Ascending aorta (tissue), 2 donors: ENCODE data around the gene CHST11. TPM values are rescaled to one million over a fixed set of nuclear protein-coding genes. Genes with fewer than 3 reads are reported as not detected.

Experiments
- DNase-seq, 2 donors: peaks; one replicate each; pipeline ENCODE4 v3.0.0-alpha.2; 2019; ENCODE audit warnings: low spot score in 2 of 2
- H3K27ac ChIP-seq, 2 donors: fragments of 200-600 bp; sonication (generic); one replicate each; pipeline ENCODE4 v1.5.1; 2016 to 2017; ENCODE audit warnings: mild to moderate bottlenecking in 1 of 2
- H3K27me3 ChIP-seq: fragments of 200-600 bp; sonication (generic); one replicate; pipeline ENCODE4 v1.5.1; 2017
- H3K36me3 ChIP-seq, 2 donors: fragments of 200-600 bp; sonication (generic); one replicate each; pipeline ENCODE4 v1.5.1; 2016
- H3K4me1 ChIP-seq, 2 donors: fragments of 200-600 bp; sonication (generic); one replicate each; pipeline ENCODE4 v1.5.1; 2016 to 2017; ENCODE audit warnings: mild to moderate bottlenecking in 1 of 2
- H3K4me3 ChIP-seq, 2 donors: fragments of 200-600 bp; sonication (generic); one replicate each; pipeline ENCODE4 v1.5.1; 2016 to 2017; ENCODE audit warnings: mild to moderate bottlenecking in 1 of 2
- H3K9me3 ChIP-seq, 2 donors: fragments of 200-600 bp; sonication (generic); one replicate each; pipeline ENCODE4 v1.5.1; 2016
- intact Hi-C: fragments of 100-400 bp; cut with DNase I; formaldehyde crosslinking; loops from one replicate; pipeline ENCODE4 v1.15.1; 2023
- total RNA-seq: library from RNA; depleted of rRNA; stranded (reverse); fragments of >200 nt; gene quantifications from one replicate; pipeline ENCODE4 v1.1.0, GENCODE V29; 2016
- TF ChIP-seq, protein P1 (sequence below), 3 experiments: fragments of 200-600 bp in 2 of 3; fragments of 450-650 bp in 1 of 3; sonication (generic) in 2 of 3; IDR thresholded peaks; one replicate each; pipeline ENCODE4 v1.5.1; 2016 to 2019; ENCODE audit warnings: antibody characterized with exemption in 3 of 3, mild to moderate bottlenecking in 1 of 3, moderate library complexity in 1 of 3

CHST11 gene
- total RNA-seq, 1 donor from 2014 or later: 63.2 TPM

DNA sequence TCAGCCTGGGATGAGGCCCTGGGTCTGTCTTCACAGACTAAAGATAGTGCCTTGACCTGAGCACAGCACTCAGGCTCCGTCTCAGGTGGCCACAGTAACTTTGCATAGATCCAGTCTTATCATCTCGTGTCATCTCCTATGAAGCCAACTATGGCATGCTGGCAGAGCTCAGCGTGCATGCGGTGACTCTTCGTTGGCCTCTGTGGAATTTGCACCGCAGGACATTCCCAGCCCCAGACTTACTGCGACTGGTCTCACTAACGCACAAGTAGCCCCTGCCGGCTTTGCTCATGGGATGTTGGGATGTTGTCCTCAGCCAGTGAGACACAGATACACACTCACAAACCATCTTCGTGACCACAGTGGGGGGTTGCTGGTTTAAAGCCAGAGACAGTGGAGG, 199.6 kb downstream of the CHST11 start:
- TF ChIP-seq, protein P1, sequence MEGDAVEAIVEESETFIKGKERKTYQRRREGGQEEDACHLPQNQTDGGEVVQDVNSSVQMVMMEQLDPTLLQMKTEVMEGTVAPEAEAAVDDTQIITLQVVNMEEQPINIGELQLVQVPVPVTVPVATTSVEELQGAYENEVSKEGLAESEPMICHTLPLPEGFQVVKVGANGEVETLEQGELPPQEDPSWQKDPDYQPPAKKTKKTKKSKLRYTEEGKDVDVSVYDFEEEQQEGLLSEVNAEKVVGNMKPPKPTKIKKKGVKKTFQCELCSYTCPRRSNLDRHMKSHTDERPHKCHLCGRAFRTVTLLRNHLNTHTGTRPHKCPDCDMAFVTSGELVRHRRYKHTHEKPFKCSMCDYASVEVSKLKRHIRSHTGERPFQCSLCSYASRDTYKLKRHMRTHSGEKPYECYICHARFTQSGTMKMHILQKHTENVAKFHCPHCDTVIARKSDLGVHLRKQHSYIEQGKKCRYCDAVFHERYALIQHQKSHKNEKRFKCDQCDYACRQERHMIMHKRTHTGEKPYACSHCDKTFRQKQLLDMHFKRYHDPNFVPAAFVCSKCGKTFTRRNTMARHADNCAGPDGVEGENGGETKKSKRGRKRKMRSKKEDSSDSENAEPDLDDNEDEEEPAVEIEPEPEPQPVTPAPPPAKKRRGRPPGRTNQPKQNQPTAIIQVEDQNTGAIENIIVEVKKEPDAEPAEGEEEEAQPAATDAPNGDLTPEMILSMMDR (IDR thresholded peaks at IDR 0.05): no peak
- no peak for DNase-seq
- Histone ChIP-seq H3K9me3 (no peaks in the 10 kb centered on the region), H3K27ac (no peak overlapping the region), H3K27me3 (no peaks in the 10 kb centered on the region), H3K4me1 (peaks cover 0 to 8% of the 10 kb centered on the region in 2 donors), H3K36me3 (no peaks in the 10 kb centered on the region), H3K4me3 (no peak overlapping the region)
- intact Hi-C loops: no loop called here

DNA sequence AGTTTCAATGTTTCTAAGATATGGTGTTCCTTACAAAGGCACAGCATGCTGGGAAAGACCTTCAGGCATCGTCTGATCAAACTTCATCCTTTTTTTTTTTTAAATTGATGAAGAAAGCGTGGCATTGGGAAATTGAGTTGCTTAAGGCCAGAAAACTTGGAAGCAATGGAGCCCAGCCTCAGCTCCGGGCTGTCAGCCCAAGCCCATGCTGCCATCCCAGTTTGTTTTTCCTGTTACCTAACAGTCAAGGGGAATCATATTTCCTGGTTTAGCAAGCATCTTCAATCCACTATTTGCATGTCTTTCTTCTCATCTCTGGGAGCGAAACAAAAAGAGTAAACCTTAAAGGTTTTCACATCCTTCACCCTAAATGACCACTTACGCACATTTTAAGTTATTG, 200.2 kb downstream of the CHST11 start:
- Histone ChIP-seq H3K27me3 (no peaks in the 10 kb centered on the region), H3K27ac (no peak overlapping the region)
- intact Hi-C loops: no loop called here

DNA sequence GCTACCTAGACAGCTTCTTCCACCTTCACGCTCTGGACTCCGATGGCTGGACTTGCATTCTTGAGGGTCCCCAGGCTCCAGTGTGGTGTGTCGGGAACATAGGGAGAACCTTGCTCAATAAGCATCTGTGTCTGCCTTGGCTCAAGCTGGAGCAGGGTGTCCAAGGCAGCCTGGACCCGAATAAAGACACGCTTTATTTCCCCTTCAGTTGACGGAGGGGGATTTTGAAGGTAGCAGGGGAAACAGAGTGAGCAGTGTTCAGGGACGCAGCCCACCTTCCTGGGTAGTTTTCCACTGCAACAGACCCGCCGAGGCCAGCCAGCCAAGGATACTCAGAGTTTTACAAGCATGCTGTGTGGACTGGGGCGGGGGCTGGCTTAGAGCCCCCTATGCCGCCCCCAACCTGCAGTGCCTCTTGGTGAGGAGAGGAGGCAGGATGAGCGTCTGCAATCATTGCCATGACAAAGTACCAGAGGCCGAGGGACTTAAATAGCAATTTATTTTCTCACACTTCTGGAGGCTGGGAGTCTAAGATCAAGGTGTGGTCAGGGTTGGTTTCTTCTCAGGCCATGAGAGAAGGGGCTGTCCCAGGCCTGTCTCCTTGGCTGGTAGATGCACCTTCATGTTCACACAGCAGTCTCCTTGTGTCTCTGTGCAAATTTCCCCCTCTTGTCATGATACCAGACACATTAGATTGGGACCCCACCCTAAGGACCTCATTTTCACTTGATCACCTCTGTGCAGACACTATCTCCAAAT, 201.2 kb downstream of the CHST11 start:
- no peaks in the 10 kb centered on the region for H3K9me3 ChIP-seq
- H3K4me3 ChIP-seq: no peak overlapping the region
- intact Hi-C loops: no loop called here
- DNase-seq: no peak
- TF ChIP-seq, protein P1 (IDR thresholded peaks at IDR 0.05): no peak
- no peak overlapping the region for H3K27ac ChIP-seq
- H3K4me1 ChIP-seq: peaks cover 0 to 8% of the 10 kb centered on the region in 2 donors
- no peaks in the 10 kb centered on the region for H3K36me3 ChIP-seq
- H3K27me3 ChIP-seq: no peaks in the 10 kb centered on the region

More for the DNA sequence above, 200.2 kb downstream of the CHST11 start:
- no peaks in the 10 kb centered on the region for H3K36me3 ChIP-seq
- no peak for DNase-seq
- TF ChIP-seq, protein P1 (IDR thresholded peaks at IDR 0.05): no peak
- H3K4me1 ChIP-seq: peaks cover 0 to 8% of the 10 kb centered on the region in 2 donors
- H3K4me3 ChIP-seq: no peak overlapping the region
- H3K9me3 ChIP-seq: no peaks in the 10 kb centered on the region

DNA sequence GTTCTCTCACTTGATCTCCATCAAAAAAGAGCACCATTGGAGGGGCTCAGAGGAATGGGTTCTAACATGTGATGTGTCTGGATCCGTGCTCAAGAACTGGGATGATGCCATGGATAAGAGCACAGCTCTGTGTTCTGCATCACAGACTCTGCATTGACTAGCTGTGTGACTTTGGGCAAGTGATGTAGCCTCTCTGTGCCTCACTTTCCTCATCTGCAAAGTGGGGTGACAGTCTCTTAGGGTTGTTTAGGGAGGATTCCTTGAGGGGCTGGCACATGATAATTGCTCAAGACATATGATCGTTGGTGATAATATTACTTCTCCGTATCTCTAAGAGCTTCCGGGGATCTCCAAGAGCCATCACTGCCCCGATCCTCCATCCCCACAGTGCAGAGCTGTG, 202.3 kb downstream of the CHST11 start:
- intact Hi-C loops: no loop called here
- no peaks in the 10 kb centered on the region for H3K9me3 ChIP-seq

DNA sequence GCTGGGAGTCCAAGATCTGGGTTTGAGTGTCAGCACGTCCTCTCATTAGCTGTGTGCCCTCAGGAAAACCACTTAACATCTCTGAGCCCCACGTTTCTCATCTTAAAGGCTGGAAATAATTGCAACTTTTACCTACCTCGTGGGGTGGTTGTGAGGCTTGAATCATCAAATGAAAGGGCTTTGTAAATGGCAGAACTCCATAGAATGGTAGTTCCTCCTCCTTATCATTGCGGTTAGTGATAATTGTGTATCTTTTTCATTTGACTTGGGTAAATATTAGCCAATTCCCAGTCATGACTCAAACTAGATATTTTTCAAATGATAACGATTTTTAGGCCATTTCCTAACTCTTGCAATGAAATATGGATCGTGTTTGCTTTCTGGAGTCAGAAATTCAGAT, 205.5 kb downstream of the CHST11 start:
- Histone ChIP-seq H3K27ac (no peak overlapping the region), H3K9me3 (no peaks in the 10 kb centered on the region), H3K36me3 (no peaks in the 10 kb centered on the region), H3K4me3 (no peak overlapping the region), H3K4me1 (peaks cover 0 to 4% of the 10 kb centered on the region in 2 donors), H3K27me3 (no peaks in the 10 kb centered on the region)
- DNase-seq: no peak
- TF ChIP-seq, protein P1 (IDR thresholded peaks at IDR 0.05): no peak
- intact Hi-C loops: no loop called here

More for the DNA sequence above, 202.3 kb downstream of the CHST11 start:
- Histone ChIP-seq H3K27ac (no peak overlapping the region), H3K36me3 (no peaks in the 10 kb centered on the region), H3K4me1 (peaks cover 0 to 8% of the 10 kb centered on the region in 2 donors), H3K4me3 (no peak overlapping the region), H3K27me3 (no peaks in the 10 kb centered on the region)
- no peak for DNase-seq
- TF ChIP-seq, protein P1 (IDR thresholded peaks at IDR 0.05): no peak
